Measurements from ENCODE around the gene SLC50A1. TPM values are rescaled to one million over a fixed set of nuclear protein-coding genes. Genes with fewer than 3 reads are reported as not detected.
A peak's percentile ranks its signal among the peaks of the same experiment; 100 is the strongest.

The SLC50A1 gene
- total and polyA plus RNA-seq, 9 of the 15 experiments (the other 6 are each of a cell fraction or from before 2014, with no cell fraction given), result 46.5 to 132 (median 91.9) TPM

GRCh38 chr1:155139895-155140629, 4.4 kb downstream of the SLC50A1 start, which contains the start of gene DPM3 (continued):
- TF ChIP-seq MGA (IDR thresholded peaks at IDR 0.05) (peak; percentile 77), ZNF668 (CRISPR knock-in tag; IDR thresholded peaks at IDR 0.05) (no peak), ID3 (CRISPR knock-in tag; IDR thresholded peaks at IDR 0.05) (no peak), ID3 (tag; IDR thresholded peaks at IDR 0.05) (peak; percentile 63; the same call in 1 of the 2 replicates), ZNF23 (CRISPR knock-in tag; IDR thresholded peaks at IDR 0.05) (no peak), RBM15 (IDR thresholded peaks at IDR 0.05; ENCODE audit: insufficient read depth, low read length) (no peak), HINFP (tag; conservative IDR thresholded peaks at IDR 0.05; ENCODE audit: low read depth) (no peak), MTA2 (IDR thresholded peaks at IDR 0.05; ENCODE audit: low read depth) (no peak), CBX8 (IDR thresholded peaks at IDR 0.05; ENCODE audit: borderline replicate concordance, extremely low read depth, low read depth, low read length, poor library complexity, severe bottlenecking) (no peak), ZHX1 (conservative IDR thresholded peaks at IDR 0.05; ENCODE audit: low read length) (no peak)

Data from K562 (cell line).